HepG2 (cell line): Measurements from ENCODE around the gene EPHA1. TPM values are rescaled to one million over a fixed set of nuclear protein-coding genes. Genes with fewer than 3 reads are reported as not detected.
A peak's percentile ranks its signal among the peaks of the same experiment; 100 is the strongest.

Experiments
- AGO2 ChIP-seq: fragments of 200-400 bp; formaldehyde crosslinking; optimal IDR thresholded peaks from 2 replicates; pipeline ENCODE3; 2017; ENCODE audit warnings: mild to moderate bottlenecking, low read depth, low read length, moderate library complexity
- CENPBD1 ChIP-seq: sonication (generic); formaldehyde crosslinking; IDR thresholded peaks from 2 replicates; pipeline ENCODE4 v1.8.0; 2022; ENCODE audit warnings: missing genetic modification reagents, low read depth, mild to moderate bottlenecking, borderline replicate concordance
- CREM ChIP-seq, 2 experiments: sonication (generic) in 1 of 2; formaldehyde crosslinking in 1 of 2; IDR thresholded peaks; 2 replicates each; pipeline versions ENCODE4 v1.4.0 to v1.6.1; 2016 to 2020; ENCODE audit warnings: antibody characterized with exemption in 1 of 2, mild to moderate bottlenecking in 1 of 2, missing genetic modification reagents in 1 of 2
- HNF1A ChIP-seq, 2 experiments: sonication (generic) in 1 of 2; formaldehyde crosslinking in 1 of 2; IDR thresholded peaks; 2 replicates each; pipeline versions ENCODE4 v1.4.0 to v1.6.1; 2016 to 2020; ENCODE audit warnings: borderline replicate concordance in 1 of 2, low read depth in 1 of 2, mild to moderate bottlenecking in 1 of 2, missing genetic modification reagents in 1 of 2
- HNF4A ChIP-seq: sonication (generic); formaldehyde crosslinking; IDR thresholded peaks from 2 replicates; pipeline ENCODE4 v1.4.0; 2020; ENCODE audit warnings: missing genetic modification reagents
- HNRNPL ChIP-seq: fragments of 200-400 bp; formaldehyde crosslinking; IDR thresholded peaks from 2 replicates; pipeline ENCODE4 v1.6.1; 2017; ENCODE audit warnings: mild to moderate bottlenecking, low read depth, low read length
- HNRNPLL ChIP-seq: fragments of 200-400 bp; formaldehyde crosslinking; IDR thresholded peaks from 2 replicates; pipeline ENCODE4 v1.6.1; 2017; ENCODE audit warnings: mild to moderate bottlenecking, low read depth, low read length; ENCODE audit not compliant: poor library complexity, severe bottlenecking
- IRF9 ChIP-seq: sonication (generic); formaldehyde crosslinking; IDR thresholded peaks from 2 replicates; pipeline ENCODE4 v1.8.0; 2022; ENCODE audit warnings: missing genetic modification reagents, mild to moderate bottlenecking, borderline replicate concordance
- MEIS2 ChIP-seq: sonication (generic); formaldehyde crosslinking; IDR thresholded peaks from 2 replicates; pipeline ENCODE4 v1.9.0; 2021; ENCODE audit warnings: mild to moderate bottlenecking, missing genetic modification reagents
- RAD21 ChIP-seq: fragments of 450-650 bp; formaldehyde crosslinking; IDR thresholded peaks from 2 replicates; pipeline ENCODE4 v1.5.0; 2020; ENCODE audit warnings: mild to moderate bottlenecking
- SYNCRIP ChIP-seq: fragments of 200-400 bp; formaldehyde crosslinking; IDR thresholded peaks from 2 replicates; pipeline ENCODE4 v1.6.1; 2018; ENCODE audit warnings: mild to moderate bottlenecking, low read depth, low read length; ENCODE audit not compliant: insufficient read depth
- U2AF2 ChIP-seq: fragments of 200-400 bp; formaldehyde crosslinking; IDR thresholded peaks from 2 replicates; pipeline ENCODE4 v1.6.1; 2017; ENCODE audit warnings: low read depth, mild to moderate bottlenecking, low read length
- YEATS4 ChIP-seq: sonication (generic); formaldehyde crosslinking; IDR thresholded peaks from 2 replicates; pipeline ENCODE4 v1.4.0; 2020; ENCODE audit warnings: missing genetic modification reagents, borderline replicate concordance
- ZBTB34 ChIP-seq: sonication (generic); formaldehyde crosslinking; IDR thresholded peaks from 2 replicates; pipeline ENCODE4 v1.8.0; 2022; ENCODE audit warnings: mild to moderate bottlenecking, missing genetic modification reagents
- ZNF770 ChIP-seq: sonication (generic); formaldehyde crosslinking; IDR thresholded peaks from 2 replicates; pipeline ENCODE4 v1.5.0; 2020; ENCODE audit warnings: mild to moderate bottlenecking, missing genetic modification reagents
- ZSCAN21 ChIP-seq: sonication (generic); formaldehyde crosslinking; IDR thresholded peaks from 2 replicates; pipeline ENCODE4 v1.8.0; 2022; ENCODE audit warnings: mild to moderate bottlenecking, missing genetic modification reagents, moderate library complexity, borderline replicate concordance
- polyA plus RNA-seq, 8 experiments: library from polyadenylated mRNA; depleted of rRNA in 3 of 8; stranded (reverse) in 7 of 8; unstranded in 1 of 8; fragments of >200 nt; fragmentation: Illumina TruSeq in 4 of 8; extraction: Trizol in 4 of 8; gene quantifications; 2 replicates each; pipeline versions ENCODE4 v1.2.1 to v1.2.3, GENCODE V29; 2011 to 2016; ENCODE audit warnings: low read depth in 4 of 8, missing spikeins in 1 of 8, mixed read lengths in 1 of 8; ENCODE audit not compliant: insufficient read depth in 1 of 8
- total RNA-seq, 5 experiments: library from RNA; depleted of rRNA; stranded (reverse); fragments of >200 nt; fragmentation: Illumina TruSeq; extraction: Trizol; gene quantifications; 2 replicates each; pipeline ENCODE4 v1.2.3, GENCODE V29; 2016; ENCODE audit warnings: low read depth in 1 of 5

Gene EPHA1
- total and polyA plus RNA-seq, 2 of the 13 experiments (the other 11 are each of a cell fraction or from before 2014, with no cell fraction given), result 4.6 to 17.1 TPM

GRCh38 chr7:143395187-143396149 is 13.2 kb downstream of the EPHA1 start (continued):
- peak; percentile 48; the same call in 1 of the 2 replicates for TF ChIP-seq MEIS2 (CRISPR knock-in tag)
- TF ChIP-seq ZBTB34 (CRISPR knock-in tag), result peak; percentile 92; the same call in 1 of the 2 replicates
- no peak for TF ChIP-seq CENPBD1 (CRISPR knock-in tag)
- TF ChIP-seq RAD21 (CRISPR knock-in tag), result no peak
- peak; percentile 60; the same call in 1 of the 2 replicates for TF ChIP-seq YEATS4 (CRISPR knock-in tag)
- TF ChIP-seq HNRNPLL, result no peak
- TF ChIP-seq CREM (IDR thresholded peaks at IDR 0.05), result no peak
- no peak for TF ChIP-seq CREM (CRISPR knock-in tag; IDR thresholded peaks at IDR 0.05)
- TF ChIP-seq ZSCAN21 (CRISPR knock-in tag), result no peak; the same call in 1 of the 2 replicates
- no peak for TF ChIP-seq SYNCRIP
- no peak for TF ChIP-seq IRF9 (CRISPR knock-in tag)
- TF ChIP-seq ZNF770 (CRISPR knock-in tag), result peak; percentile 43; the same call in 1 of the 2 replicates
- no peak for TF ChIP-seq HNF1A (IDR thresholded peaks at IDR 0.05; ENCODE audit: low read depth)
- peak; percentile 60; the same call in 1 of the 2 replicates for TF ChIP-seq HNF1A (CRISPR knock-in tag; IDR thresholded peaks at IDR 0.05; ENCODE audit: borderline replicate concordance)
- TF ChIP-seq HNRNPL, result no peak
- TF ChIP-seq HNF4A (CRISPR knock-in tag), result peak; percentile 95
- TF ChIP-seq AGO2, result no peak
- TF ChIP-seq U2AF2, result no peak
